ENCODE results near the gene CTBP2. TPM values are rescaled to one million over a fixed set of nuclear protein-coding genes. Genes with fewer than 3 reads are reported as not detected.

Gene CTBP2
- total RNA-seq, 1 experiment from 2014 or later = 233 TPM

DNA sequence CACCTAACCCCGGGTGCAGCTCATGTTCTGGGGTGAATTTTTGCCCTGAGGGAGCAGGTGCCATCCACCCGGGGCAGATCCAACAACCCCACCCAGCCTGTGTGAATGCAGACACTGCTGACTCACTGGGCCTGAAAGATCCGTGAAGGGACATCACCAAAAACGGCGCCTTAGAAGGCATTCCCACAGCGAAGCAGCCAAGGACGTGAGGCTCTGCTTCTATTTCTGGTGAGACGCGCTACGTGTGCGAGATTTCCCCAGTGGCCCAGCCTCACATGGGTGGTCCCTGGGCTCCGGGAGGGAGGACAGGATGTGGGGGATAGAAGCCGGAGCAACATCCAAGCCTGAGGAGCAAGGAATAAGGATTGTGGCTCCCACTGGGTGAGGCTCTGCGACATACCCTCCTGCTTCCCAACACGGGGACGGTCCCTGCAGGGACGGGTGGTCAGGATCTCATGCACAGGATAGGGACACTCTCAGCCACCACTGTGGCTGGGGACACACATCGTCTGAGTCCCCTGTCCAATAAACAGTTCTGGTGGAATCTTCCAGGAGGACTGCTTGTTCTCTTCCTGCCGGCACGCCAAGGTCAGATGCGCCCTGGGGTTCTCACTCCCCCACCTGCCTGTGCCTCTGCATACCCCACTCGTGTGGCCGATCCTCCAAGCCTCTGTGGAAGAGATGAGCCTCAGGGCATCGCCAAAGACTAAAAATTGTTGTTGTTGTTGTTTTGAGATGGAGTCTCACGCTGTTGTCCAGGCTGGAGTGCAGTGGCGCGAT lies 148.2 kb downstream of the CTBP2 start:
- no peaks in the 10 kb centered on the region for H3K27me3 ChIP-seq (ENCODE audit: control insufficient read depth, insufficient read depth, low read length)
- H3K36me3 ChIP-seq (replicated peaks; ENCODE audit: control insufficient read depth, insufficient read depth, low read length) = peaks cover 10% of the 10 kb centered on the region

DNA sequence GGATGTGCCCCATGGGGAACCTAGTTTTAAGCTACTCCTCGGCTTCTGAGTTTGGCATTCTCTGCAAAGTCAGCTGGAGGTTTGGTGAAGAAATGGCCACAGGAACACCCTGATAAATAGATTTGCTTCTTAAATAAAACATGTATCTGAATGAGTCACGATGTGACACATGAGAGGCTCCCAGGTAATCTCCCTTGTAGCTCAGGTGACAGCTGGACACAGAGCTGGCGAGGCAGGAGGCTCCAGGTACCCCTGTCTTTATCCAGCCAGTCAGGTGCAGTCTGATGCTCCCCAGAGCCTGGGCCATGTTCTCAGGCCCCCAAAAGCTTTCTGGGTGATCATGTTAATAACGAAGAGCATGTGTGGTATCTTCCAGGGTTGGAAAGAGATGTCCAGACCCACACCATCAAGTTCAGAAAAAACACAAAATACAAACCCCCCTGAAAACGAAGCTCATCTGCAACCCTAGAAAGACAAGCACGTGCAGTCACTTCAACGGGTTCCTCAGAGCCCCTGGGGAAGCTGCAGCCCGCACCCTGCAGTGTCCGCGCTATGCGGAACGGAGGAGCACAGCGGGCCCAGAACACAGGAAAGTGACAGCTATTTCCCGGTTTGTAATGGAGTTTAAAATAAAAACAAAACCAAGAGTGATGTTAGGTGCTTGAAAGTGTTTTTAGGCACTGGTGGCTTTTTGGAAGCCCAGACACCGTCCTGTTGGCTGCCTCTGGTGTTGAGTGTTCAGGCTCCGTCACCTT lies 149.0 kb downstream of the CTBP2 start:
- no peak overlapping the region for H3K4me3 ChIP-seq (ENCODE audit: insufficient read depth, low read depth, low read length)
- no peak for DNase-seq
- H3K27me3 ChIP-seq (ENCODE audit: control insufficient read depth, insufficient read depth, low read length) = no peaks in the 10 kb centered on the region
- peaks cover 9% of the 10 kb centered on the region for H3K36me3 ChIP-seq (replicated peaks; ENCODE audit: control insufficient read depth, insufficient read depth, low read length)

More for the DNA sequence above, 148.2 kb downstream of the CTBP2 start:
- DNase-seq = no peak
- no peak overlapping the region for H3K4me3 ChIP-seq (ENCODE audit: insufficient read depth, low read depth, low read length)

DNA sequence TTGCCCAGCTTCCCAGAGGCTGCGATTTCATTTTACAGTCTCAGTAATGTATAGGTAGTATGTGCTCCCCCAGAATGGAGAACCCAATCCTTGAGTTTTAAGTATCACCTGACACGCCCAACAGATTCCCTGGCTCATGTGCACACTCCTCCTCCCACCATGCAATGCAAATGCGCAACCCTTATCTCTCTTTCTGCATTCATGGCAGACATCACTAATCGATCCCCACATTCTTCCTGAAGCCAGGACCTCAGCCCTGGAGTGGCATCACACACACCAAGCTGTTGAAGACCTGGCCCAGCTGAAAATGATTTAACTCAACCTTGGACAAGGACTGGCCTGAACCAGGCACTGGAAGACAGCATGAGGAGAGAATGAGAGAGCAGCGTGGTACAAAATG lies 150.0 kb downstream of the CTBP2 start:
- DNase-seq = no peak
- Histone ChIP-seq H3K27me3 (ENCODE audit: control insufficient read depth, insufficient read depth, low read length) (no peaks in the 10 kb centered on the region), H3K4me3 (ENCODE audit: insufficient read depth, low read depth, low read length) (no peak overlapping the region), H3K36me3 (replicated peaks; ENCODE audit: control insufficient read depth, insufficient read depth, low read length) (peaks cover 15% of the 10 kb centered on the region)

DNA sequence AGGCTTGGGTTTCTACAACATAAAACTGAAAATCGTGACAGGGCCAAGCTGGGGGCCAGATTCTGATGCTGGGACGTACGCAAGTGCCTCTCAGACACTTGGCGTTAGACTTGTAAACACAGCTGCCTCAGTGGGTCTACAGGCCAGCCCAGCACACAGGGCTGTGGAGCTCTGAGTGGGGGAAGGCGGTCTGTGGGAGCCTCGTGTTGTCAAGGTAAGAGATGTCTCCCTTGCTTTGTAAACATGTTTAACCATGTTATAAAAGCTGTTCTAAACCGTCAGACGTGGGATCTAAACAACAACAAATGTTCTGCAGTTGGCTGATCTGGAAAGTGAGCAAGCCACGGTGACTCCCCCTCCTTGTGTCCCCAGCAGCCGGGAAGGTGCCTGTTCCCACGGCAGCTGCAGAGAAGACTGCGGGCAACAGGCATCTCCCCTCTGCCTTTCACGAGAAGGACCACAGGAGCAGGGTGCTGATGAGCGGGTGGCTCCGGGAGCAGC lies 150.7 kb downstream of the CTBP2 start:
- no peak for DNase-seq
- peaks cover 15% of the 10 kb centered on the region for H3K36me3 ChIP-seq (replicated peaks; ENCODE audit: control insufficient read depth, insufficient read depth, low read length)
- no peak overlapping the region for H3K4me3 ChIP-seq (ENCODE audit: insufficient read depth, low read depth, low read length)
- no peaks in the 10 kb centered on the region for H3K27me3 ChIP-seq (ENCODE audit: control insufficient read depth, insufficient read depth, low read length)

DNA sequence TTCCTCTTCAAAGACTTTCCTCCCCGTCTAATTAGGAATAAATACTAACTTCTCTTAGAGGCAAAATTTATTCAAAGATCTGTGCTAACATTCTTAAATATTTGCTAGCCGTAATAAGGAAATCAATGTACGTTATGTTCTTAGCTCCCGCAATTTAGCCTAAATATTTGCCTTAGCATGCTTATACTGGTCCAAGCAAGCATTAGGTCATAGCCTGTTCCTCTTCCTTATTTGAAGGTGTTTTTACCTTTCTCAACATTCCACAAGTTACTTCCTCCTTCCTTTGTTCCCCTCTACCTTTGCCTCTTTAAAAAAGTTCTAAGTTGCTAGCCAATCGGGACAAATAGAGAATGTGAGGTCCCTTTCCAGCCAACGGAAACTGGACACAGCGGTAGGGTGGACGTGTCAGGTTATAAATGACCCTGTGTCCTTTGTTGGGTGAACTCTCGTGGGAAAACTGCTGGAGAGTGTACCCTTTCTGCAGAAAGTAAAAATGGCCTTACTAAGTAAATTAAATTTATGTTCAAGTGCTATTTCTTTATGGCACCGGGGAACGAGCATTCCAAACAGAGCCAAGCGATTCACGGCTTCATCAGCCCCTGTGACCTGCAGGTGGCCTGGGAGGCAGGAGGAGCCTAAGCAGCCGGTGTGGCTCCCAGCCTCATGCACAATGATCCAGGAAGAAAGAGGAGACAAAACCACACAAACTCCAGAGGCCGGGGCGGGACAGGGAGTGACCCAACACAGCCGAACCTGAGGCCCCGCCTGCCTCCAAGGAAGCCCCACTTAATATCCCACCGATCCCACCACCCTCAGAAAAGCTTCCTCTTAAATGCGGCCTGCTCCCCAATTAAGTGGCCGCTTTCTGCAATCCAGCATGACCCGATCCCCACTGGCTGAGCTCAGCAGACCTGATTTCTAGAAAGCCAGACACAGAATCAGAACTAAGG lies 151.4 kb downstream of the CTBP2 start:
- peaks cover 15% of the 10 kb centered on the region for H3K36me3 ChIP-seq (replicated peaks; ENCODE audit: control insufficient read depth, insufficient read depth, low read length)
- H3K27me3 ChIP-seq (ENCODE audit: control insufficient read depth, insufficient read depth, low read length) = no peaks in the 10 kb centered on the region
- peak; percentile 80 for DNase-seq
- H3K4me3 ChIP-seq (ENCODE audit: insufficient read depth, low read depth, low read length) = no peak overlapping the region

DNA sequence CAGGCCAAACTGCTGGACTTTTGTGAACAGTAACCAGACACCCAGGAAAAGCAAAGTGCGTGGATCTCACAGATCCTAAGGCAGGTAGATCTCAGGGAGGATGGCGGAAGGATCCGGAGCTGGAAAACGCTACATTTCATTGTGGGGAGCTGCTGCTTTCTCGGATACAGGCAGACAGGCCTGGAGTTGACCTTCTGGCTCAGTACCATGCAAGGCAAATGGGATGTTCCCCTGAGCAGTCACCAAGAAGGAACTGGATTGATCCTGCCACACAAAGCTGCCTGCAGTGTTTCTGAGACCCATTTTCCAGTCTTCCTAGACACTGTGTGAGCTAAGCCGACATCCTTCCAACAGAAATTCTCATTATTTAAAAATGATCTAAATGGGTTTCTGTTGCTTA lies 152.9 kb downstream of the CTBP2 start:
- no peaks in the 10 kb centered on the region for H3K27me3 ChIP-seq (ENCODE audit: control insufficient read depth, insufficient read depth, low read length)
- no peak for DNase-seq
- H3K4me3 ChIP-seq (ENCODE audit: insufficient read depth, low read depth, low read length) = no peak overlapping the region
- H3K36me3 ChIP-seq (replicated peaks; ENCODE audit: control insufficient read depth, insufficient read depth, low read length) = peaks cover 18% of the 10 kb centered on the region

DNA sequence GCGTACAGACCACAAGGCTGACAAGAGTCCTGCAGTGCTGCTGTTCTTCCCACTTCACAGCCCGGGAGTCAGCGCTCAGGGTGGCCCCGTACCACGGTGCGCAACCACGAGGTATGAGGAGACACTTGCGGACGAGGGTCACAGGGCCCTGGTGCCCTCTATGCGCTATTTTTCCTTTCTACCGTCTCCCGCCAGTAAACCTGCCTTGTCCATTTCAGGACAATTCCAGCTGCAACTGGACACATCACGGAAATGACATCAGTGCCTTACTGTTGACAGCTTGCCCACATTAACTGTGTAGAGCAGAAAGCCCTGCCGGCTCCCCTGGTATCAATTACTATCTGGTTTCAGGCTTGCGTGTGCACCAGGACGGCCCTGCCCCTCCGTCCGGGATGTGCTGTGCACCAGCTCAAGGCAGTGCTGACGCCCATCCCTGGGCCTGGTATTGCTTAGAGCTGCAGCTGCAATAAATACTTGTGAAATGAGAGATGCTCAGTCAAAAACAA lies 153.4 kb downstream of the CTBP2 start:
- Histone ChIP-seq H3K4me3 (ENCODE audit: insufficient read depth, low read depth, low read length) (no peak overlapping the region), H3K36me3 (replicated peaks; ENCODE audit: control insufficient read depth, insufficient read depth, low read length) (peaks cover 19% of the 10 kb centered on the region), H3K27me3 (ENCODE audit: control insufficient read depth, insufficient read depth, low read length) (no peaks in the 10 kb centered on the region)
- no peak for DNase-seq

DNA sequence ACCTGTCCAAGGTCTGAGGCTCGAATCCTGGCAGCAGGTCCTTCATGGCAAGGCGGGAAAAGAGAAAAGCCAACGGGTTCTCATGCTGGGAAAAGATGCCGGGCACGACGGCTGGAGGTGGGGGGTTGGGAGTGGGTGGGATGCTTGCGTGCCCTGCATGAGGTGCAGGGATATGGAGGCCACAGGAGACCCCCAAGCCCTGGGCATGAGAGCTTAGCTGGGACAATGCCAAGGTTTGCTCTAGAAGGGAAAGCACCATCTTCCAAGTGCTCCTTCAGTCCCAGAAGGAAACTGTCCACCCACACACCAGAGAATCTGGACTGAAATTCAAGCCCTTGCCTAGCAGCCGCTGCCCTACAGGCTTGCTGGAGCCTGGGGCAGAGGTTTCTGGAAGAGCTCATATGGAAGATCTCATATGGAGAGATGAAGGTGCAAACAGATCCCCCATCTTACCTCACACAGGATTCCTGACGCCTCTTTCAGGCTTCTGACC lies 154.1 kb downstream of the CTBP2 start:
- H3K36me3 ChIP-seq (replicated peaks; ENCODE audit: control insufficient read depth, insufficient read depth, low read length) = peaks cover 18% of the 10 kb centered on the region
- no peaks in the 10 kb centered on the region for H3K27me3 ChIP-seq (ENCODE audit: control insufficient read depth, insufficient read depth, low read length)
- no peak for DNase-seq
- no peak overlapping the region for H3K4me3 ChIP-seq (ENCODE audit: insufficient read depth, low read depth, low read length)

DNA sequence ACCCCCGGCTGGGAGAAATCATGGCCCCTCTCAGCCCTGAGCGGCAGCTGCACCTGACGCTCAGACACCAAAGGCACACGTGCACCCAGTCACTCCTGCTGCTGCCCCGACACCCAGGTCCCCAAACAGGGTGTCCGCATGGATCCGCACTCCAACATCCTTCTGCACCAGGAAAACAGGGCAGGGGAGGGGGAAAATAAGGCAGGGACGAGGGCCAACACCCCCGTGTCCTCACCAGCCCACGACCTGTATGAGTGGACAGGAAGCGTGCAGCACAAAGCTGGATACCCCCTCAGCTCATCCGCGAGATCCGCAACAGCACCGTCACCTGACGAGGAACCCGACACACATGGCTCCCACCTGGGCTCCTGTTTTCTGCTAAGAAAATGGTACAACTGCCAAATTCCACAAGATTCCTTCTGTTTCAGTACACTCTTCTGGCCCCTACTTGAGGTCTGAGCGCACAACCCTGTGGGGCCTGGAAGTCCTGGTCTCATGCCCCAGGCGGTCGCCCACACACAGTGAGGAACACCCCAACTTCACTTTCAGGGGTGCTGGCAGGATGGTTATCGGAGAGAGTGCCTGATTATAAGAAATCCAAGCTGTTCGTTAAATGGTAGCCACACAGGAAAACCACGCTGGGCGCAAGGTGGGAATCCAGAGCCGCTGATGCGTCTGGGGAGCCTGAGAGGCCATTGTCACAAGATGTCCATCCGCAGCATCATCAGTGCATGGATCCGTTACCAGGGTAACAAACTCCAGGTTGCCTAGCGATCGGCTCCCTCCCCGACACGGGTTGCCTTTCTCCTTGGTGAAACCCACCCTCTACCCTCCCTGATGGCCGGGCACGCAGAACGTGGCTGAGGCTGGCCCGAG lies 154.8 kb downstream of the CTBP2 start:
- peaks cover 24% of the 10 kb centered on the region for H3K36me3 ChIP-seq (replicated peaks; ENCODE audit: control insufficient read depth, insufficient read depth, low read length)
- H3K27me3 ChIP-seq (ENCODE audit: control insufficient read depth, insufficient read depth, low read length) = no peaks in the 10 kb centered on the region
- no peak for DNase-seq
- H3K4me3 ChIP-seq (ENCODE audit: insufficient read depth, low read depth, low read length) = no peak overlapping the region

DNA sequence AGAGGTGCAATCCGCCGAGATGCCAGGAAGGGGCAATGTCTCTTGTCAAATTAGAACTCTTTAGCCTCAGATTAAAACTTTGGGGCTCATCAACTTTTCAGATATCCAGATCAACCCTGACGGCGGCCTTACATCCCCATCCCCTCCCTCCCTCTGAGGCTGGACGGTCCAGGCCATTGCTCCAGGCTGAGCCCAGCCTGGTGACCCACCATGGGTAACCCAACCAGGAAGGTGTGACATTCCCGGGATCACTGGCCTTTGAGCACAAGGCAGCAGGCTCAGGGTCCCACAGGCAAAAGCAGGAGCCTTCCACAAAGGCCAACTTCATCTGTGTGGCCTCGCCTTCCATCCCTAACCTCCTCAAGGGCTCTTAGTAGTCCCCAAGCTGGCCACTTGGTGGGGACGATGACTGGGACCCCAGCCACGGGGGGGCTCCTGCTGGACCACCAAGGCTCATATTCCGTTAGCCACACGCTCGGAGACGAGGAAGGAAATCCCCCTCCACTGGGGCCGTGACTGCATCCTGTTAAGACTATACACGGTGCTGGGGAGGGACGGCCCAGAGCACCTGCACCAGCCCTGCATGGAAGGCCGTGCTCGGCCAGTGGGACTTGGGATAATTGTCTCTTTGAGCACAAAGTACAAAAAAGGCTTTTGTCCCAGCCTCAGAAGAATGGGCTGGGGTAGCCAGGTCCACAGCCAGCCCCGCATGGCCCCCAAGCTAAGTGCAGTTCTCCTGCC lies 155.6 kb downstream of the CTBP2 start:
- peaks cover 32% of the 10 kb centered on the region for H3K36me3 ChIP-seq (replicated peaks; ENCODE audit: control insufficient read depth, insufficient read depth, low read length)
- no peak overlapping the region for H3K4me3 ChIP-seq (ENCODE audit: insufficient read depth, low read depth, low read length)
- no peaks in the 10 kb centered on the region for H3K27me3 ChIP-seq (ENCODE audit: control insufficient read depth, insufficient read depth, low read length)
- peak; percentile 65 for DNase-seq

DNA sequence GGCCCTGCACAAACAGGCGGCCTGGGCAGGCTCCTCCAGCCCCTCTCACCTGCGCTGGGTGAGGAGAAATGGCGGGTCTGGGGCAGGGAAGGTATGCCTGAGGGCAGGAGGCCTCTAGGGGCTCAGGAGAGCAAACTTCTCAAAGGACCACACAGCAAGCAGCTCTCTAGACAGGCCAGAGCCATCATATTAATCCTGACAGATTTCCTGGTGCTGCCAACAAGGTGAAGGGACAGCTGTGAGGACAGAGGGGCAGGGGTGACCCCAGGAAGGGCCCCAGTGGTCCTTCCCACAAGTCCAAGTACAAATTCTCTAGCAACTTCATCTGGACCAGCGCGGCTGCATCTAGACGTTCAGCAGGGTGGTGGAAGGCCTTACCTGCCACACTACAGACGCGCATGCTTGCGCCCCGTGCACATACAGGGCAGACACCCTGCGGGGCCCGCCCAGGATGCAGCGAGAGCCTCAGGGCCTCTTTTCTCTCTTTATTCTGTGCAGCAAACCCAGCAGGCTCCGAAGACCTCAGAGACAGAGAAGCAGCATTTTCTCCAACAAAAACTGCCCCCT lies 156.4 kb downstream of the CTBP2 start:
- Histone ChIP-seq H3K4me3 (ENCODE audit: insufficient read depth, low read depth, low read length) (no peak overlapping the region), H3K27me3 (ENCODE audit: control insufficient read depth, insufficient read depth, low read length) (no peaks in the 10 kb centered on the region), H3K36me3 (replicated peaks; ENCODE audit: control insufficient read depth, insufficient read depth, low read length) (peaks cover 38% of the 10 kb centered on the region)
- peak; percentile 67 for DNase-seq

DNA sequence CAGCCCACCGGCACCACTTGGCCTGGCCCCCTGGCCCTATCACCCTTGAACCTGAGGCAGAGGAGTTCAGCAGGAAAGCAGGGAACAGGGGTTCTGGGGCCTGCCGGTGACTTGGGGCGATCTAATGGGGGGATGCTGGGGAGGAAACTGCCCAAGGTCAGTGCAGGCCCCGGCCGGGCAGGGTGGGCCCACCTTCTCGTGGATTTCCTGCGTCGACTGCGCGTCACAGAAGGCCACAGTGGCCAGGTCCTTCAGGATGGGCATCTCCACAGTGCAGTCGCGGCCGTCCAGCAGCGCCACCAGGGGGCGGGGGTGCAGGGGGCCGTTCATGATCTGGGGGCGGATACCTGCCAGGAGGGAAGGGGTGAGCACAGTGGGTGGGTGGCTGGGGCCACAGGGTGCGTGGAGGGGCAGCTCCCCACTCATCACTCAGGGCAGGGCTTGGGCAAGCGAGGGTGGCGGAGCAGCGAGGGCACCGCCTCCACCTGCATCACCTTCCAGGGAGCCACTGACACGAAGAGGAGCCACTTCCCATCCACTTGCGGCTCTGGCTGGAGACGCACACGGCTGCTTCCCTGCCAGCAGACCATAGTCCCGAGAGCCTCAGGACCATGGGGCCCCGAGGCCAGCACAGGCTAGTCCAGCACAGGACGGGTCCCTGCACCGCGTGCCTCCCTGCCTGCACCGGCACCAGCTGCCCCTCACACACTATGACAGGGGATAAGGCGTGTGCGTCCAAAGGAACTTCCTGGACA lies 157.0 kb downstream of the CTBP2 start:
- peaks cover 44% of the 10 kb centered on the region for H3K36me3 ChIP-seq (replicated peaks; ENCODE audit: control insufficient read depth, insufficient read depth, low read length)
- H3K27me3 ChIP-seq (ENCODE audit: control insufficient read depth, insufficient read depth, low read length) = no peaks in the 10 kb centered on the region
- no peak overlapping the region for H3K4me3 ChIP-seq (ENCODE audit: insufficient read depth, low read depth, low read length)
- peak; percentile 68 for DNase-seq
